GM21390 (cell line): ENCODE measurements around the gene SLCO3A1.
A peak's percentile ranks its signal among the peaks of the same experiment; 100 is the strongest.

Experiments used
- ATAC-seq: cut with Tn5 transposase; IDR thresholded peaks from one replicate; pipeline ENCODE4 v1.9.1; 2021; ENCODE audit not compliant: unreplicated experiment

SLCO3A1 gene

GRCh38 chr15:92151741-92152140, 298.2 kb downstream of the SLCO3A1 start:
- no peak for ATAC-seq

DNA sequence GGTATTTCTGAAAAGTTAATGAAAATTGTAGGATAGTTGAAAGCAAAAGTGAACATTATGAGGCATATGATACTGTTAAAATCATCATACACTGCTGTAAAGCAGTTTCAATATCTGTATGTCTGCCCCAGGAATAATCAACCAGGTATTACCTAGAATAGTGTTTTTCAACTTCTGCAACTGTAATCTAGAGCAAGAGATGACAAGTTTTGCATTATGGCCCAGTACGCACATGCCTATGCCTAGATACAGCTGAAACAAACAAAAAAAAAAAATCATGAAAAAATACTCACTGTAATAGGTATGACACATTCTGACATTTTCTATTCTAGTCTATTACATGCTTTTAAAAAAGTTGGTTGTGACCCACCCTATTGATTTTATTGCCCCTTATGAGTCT, 299.5 kb downstream of the SLCO3A1 start:
- no peak for ATAC-seq

DNA sequence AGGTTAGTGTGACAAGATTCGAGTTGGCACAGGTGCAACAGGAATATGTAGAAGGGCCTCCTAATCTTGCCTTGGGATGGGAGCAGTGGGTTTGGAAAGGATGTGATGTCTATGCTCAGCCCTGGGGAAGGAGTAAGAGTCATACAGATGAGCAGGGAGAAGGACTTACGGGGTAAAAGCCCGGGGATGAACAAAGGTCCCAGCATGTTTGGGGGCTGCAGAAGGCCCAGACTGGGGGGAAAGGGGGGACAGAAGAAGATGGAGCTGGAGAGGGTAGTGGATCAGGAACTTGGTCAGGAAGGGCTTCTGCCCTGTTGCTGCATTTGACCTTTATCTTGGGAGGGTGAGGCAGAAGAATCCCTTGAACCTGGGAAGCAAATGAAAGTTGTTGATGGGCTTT, 300.1 kb downstream of the SLCO3A1 start:
- ATAC-seq, result no peak

GRCh38 chr15:92155934-92156333, 302.4 kb downstream of the SLCO3A1 start:
- no peak for ATAC-seq

DNA sequence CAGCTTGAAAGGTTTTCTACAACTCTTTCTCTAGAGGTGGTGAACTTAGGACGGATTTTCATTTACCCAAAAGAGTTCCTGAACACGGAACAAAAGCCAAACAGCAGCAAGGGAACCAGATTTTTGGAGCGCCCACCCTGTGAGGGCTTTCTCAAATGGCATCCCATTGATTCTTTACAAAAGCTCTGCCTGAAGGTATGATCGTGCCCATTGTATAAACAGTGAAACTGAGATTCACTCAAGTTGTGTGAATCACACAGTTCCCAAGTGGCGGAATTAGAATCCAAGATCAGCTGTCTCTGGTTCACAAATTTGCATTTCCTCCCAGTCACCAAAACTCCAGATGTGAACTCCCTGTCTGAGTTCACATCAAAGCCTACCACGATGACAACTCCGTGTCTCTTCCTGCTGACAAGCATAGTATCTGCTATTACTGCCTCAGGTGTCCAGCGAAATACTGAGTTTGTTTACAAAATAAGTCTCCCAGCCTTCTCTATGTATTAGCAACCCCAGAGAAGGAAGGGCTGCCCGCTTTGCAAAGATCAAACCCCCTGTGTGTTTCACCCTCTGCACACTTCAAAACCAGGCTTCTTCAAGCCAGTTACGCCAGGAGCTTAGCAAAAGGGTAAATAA, 304.3 kb downstream of the SLCO3A1 start:
- no peak for ATAC-seq

- no peak for ATAC-seq
Measured at GRCh38 chr15:92158426-92158825, 304.9 kb downstream of the SLCO3A1 start.

GRCh38 chr15:92159481-92159880, 306.0 kb downstream of the SLCO3A1 start:
- no peak for ATAC-seq

- no peak for ATAC-seq
Measured at GRCh38 chr15:92159906-92160841, 306.7 kb downstream of the SLCO3A1 start.

DNA sequence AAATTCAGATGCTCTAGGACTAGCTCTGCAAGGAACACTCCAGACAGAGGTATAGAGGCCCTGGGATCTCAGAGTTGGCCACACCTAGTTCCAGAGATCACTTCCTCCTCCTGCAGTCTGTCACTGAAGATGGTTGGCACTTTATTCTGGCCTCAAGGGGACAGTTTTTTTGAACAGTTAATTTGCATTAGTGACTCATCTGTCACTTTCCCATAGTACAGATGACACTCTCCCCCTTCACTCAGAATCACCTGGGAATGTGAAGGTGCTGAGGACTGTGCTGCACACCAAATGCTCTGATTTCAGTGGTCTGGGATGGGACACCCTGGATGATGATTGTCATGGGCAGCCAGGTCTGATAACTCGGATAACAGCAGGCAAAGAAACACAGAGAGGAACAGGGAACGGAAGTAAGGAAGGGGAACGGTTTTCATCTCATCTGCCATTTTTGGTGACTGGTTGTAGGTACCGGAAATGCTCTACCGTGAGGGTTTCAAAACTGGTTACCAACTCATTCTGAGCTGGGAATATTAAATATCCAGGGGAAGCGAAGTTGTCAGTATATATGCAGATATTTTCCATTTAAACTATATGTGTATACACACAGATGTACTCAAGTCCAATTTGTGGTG, 307.6 kb downstream of the SLCO3A1 start:
- peak; percentile 97 for ATAC-seq

GRCh38 chr15:92162657-92163056, 309.1 kb downstream of the SLCO3A1 start:
- ATAC-seq, result no peak

DNA sequence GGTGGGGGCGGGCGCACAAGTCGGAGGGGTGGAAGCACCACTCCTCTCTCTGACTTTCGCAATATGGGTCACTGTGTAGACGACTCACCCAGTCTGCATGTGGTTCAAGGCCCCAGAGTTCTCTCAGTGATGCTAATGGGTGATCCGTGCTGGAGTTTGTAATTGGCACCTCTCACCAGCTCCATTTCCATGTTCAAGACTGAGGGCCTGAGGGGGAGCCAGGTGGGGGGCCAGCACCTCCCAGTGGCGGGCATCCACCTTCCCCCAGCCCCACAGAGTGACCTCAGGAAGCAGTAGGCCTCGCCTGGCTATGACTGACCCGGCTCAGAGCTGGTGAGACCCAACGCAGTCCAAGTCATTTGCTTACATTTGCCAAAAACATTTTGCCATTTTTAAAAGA, 310.1 kb downstream of the SLCO3A1 start:
- no peak for ATAC-seq

DNA sequence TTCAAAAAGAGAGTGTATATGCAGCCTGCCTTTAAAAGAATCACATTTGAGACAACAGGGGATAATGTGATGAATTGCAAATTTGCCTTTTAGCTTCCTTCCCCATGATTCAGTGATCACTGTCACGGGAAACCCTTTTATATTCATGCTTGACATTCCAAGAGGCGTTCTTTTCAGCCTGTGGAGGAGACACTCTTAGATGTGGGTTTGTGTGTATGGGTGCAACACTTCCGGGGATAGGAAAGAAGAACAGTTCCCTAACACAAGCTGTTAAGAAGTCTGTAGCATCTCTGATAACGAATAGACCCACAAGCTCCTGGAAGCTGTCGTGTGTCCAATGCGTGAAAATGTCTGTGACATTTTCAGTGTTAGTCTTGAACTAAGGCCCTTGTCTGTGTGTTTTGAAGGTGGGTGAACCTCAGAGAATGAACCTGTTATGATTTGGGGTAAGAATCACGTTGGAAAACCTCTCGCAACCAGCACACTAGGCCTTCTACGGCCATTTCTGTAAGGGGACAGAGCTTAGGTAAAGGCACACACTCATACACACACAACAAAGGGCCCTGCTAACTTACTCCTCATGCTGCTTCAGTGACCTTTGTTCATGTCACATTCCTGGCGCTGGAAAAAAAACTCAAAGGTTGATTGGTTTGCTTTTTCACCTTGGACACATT, 311.0 kb downstream of the SLCO3A1 start:
- no peak for ATAC-seq

- no peak for ATAC-seq
Measured at GRCh38 chr15:92165001-92165346, 311.5 kb downstream of the SLCO3A1 start.

GRCh38 chr15:92166029-92166428, 312.5 kb downstream of the SLCO3A1 start:
- no peak for ATAC-seq

GRCh38 chr15:92166751-92167405, 313.4 kb downstream of the SLCO3A1 start:
- ATAC-seq, result no peak

- no peak for ATAC-seq
Measured at GRCh38 chr15:92167451-92167850, 313.9 kb downstream of the SLCO3A1 start.

GRCh38 chr15:92168066-92168683, 314.7 kb downstream of the SLCO3A1 start:
- ATAC-seq, result no peak

- ATAC-seq, result no peak
Measured at GRCh38 chr15:92170897-92171296, 317.4 kb downstream of the SLCO3A1 start.

DNA sequence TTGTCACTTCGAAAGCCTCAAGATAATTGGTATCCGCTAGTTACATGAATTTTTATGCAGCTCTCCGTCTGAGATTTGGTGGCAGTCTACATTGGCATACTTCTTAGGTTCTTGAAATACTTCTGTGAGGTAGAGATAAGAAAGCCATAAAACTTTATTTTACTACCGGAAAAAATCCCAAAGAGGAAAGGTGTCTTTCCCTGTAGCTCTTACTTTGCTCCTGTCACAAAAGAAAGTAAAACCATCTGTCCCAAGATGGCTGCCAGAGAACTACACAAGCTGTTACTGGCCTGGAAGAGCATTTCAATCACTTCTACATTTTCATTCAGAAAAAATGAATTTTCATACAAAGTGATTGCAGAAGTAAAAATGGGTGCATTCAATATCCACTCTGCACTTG, 325.4 kb downstream of the SLCO3A1 start:
- ATAC-seq, result no peak

GRCh38 chr15:92184142-92184541, 330.6 kb downstream of the SLCO3A1 start:
- ATAC-seq, result no peak
